WTC11 (cell line): ENCODE results near the gene NLRP1. TPM values are rescaled to one million over a fixed set of nuclear protein-coding genes. Genes with fewer than 3 reads are reported as not detected.

Experiments
- ATAC-seq: fragments of 200-7000 bp; cut with Tn5 transposase; 2 replicates; pipeline ENCODE4 v1.10.0; 2021; ENCODE audit warnings: mild to moderate bottlenecking, moderate library complexity
- CTCF ChIA-PET: fragments of 300-600 bp; sonication (Branson Sonifier 250); formaldehyde crosslinking; loops from one replicate; lab custom pipeline; 2021; ENCODE audit warnings: antibody characterized with exemption; lab: Charles Lee
- POLR2A ChIA-PET: fragments of 350-600 bp; sonication (Branson Sonifier 250); formaldehyde crosslinking; loops from one replicate; lab custom pipeline; 2021; ENCODE audit warnings: antibody characterized with exemption; lab: Charles Lee
- DNase-seq: peaks from one replicate; pipeline ENCODE4 v3.0.0; 2021; ENCODE audit warnings: low spot score
- H3K27ac Mint-ChIP-seq: 2 replicates; pipeline ENCODE4 v1.8.0; 2021; ENCODE audit warnings: mixed read lengths
- H3K27me3 Mint-ChIP-seq: 2 replicates; pipeline ENCODE4 v1.8.0; 2021; ENCODE audit warnings: low read depth, mild to moderate bottlenecking, moderate library complexity, mixed read lengths
- H3K36me3 Mint-ChIP-seq: 2 replicates; pipeline ENCODE4 v1.8.0; 2021; ENCODE audit warnings: mixed read lengths
- H3K4me1 Mint-ChIP-seq: 2 replicates; pipeline ENCODE4 v1.8.0; 2022; ENCODE audit warnings: mixed read lengths
- H3K4me3 Mint-ChIP-seq: 2 replicates; pipeline ENCODE4 v1.8.0; 2021; ENCODE audit warnings: mild to moderate bottlenecking, moderate library complexity, mixed read lengths
- H3K9me3 Mint-ChIP-seq: 2 replicates; pipeline ENCODE4 v1.8.0; 2021; ENCODE audit warnings: mixed read lengths
- AFF4 ChIP-seq: sonication (generic); formaldehyde crosslinking; IDR thresholded peaks from 2 replicates; pipeline ENCODE4 v1.8.1; 2023; ENCODE audit warnings: mild to moderate bottlenecking, missing genetic modification reagents, borderline replicate concordance
- CBFB ChIP-seq: sonication (generic); formaldehyde crosslinking; IDR thresholded peaks from 2 replicates; pipeline ENCODE4 v1.8.1; 2022; ENCODE audit warnings: mild to moderate bottlenecking, low read depth, missing genetic modification reagents
- CREM ChIP-seq: sonication (generic); formaldehyde crosslinking; IDR thresholded peaks from 2 replicates; pipeline ENCODE4 v1.8.1; 2022; ENCODE audit warnings: mild to moderate bottlenecking, missing genetic modification reagents, moderate library complexity
- CTCF ChIP-seq: fragments of 200-600 bp; IDR thresholded peaks from 2 replicates; pipeline ENCODE4 v1.8.0; 2022; ENCODE audit warnings: antibody characterized with exemption
- ERG ChIP-seq: fragments of 250-450 bp; sonication (Bioruptor Pico); IDR thresholded peaks from 2 replicates; pipeline ENCODE4 v1.8.0; 2021; ENCODE audit warnings: mild to moderate bottlenecking
- ETV6 ChIP-seq: sonication (generic); formaldehyde crosslinking; IDR thresholded peaks from 2 replicates; pipeline ENCODE4 v1.8.1; 2022; ENCODE audit warnings: mild to moderate bottlenecking, missing genetic modification reagents
- MXD4 ChIP-seq: fragments of 250-450 bp; sonication (Bioruptor Pico); IDR thresholded peaks from 2 replicates; pipeline ENCODE4 v1.8.0; 2021; ENCODE audit warnings: mild to moderate bottlenecking, moderate library complexity, borderline replicate concordance
- NFE2L1 ChIP-seq: sonication (generic); formaldehyde crosslinking; IDR thresholded peaks from 2 replicates; pipeline ENCODE4 v1.8.1; 2023; ENCODE audit warnings: missing genetic modification reagents
- TEAD1 ChIP-seq: sonication (generic); formaldehyde crosslinking; IDR thresholded peaks from 2 replicates; pipeline ENCODE4 v1.8.0; 2022; ENCODE audit warnings: mild to moderate bottlenecking, missing genetic modification reagents
- USF1 ChIP-seq: sonication (generic); formaldehyde crosslinking; IDR thresholded peaks from 2 replicates; pipeline ENCODE4 v1.8.0; 2022; ENCODE audit warnings: mild to moderate bottlenecking, missing genetic modification reagents
- USF2 ChIP-seq: sonication (generic); formaldehyde crosslinking; IDR thresholded peaks from 2 replicates; pipeline ENCODE4 v1.8.1; 2023; ENCODE audit warnings: mild to moderate bottlenecking, missing genetic modification reagents, moderate library complexity
- ZNF423 ChIP-seq: fragments of 250-450 bp; sonication (Bioruptor Pico); IDR thresholded peaks from 2 replicates; pipeline ENCODE4 v2.1.2; 2022; ENCODE audit warnings: mild to moderate bottlenecking, moderate library complexity
- total RNA-seq: library from RNA; stranded (reverse); gene quantifications from 3 replicates; pipeline ENCODE4 v1.2.3, GENCODE V29; 2021
- TF ChIP-seq, protein P1 (sequence below): sonication (generic); formaldehyde crosslinking; conservative IDR thresholded peaks from 2 replicates; pipeline ENCODE4 v1.8.1; 2023; ENCODE audit warnings: mild to moderate bottlenecking, low read depth, missing genetic modification reagents, moderate library complexity
- TF ChIP-seq, protein P2 (sequence below): sonication (generic); formaldehyde crosslinking; IDR thresholded peaks from 2 replicates; pipeline ENCODE4 v1.8.1; 2022; ENCODE audit warnings: mild to moderate bottlenecking, missing genetic modification reagents, moderate library complexity, borderline replicate concordance

The NLRP1 gene
- total RNA-seq, 1 experiment from 2014 or later, result 17.6 TPM

DNA sequence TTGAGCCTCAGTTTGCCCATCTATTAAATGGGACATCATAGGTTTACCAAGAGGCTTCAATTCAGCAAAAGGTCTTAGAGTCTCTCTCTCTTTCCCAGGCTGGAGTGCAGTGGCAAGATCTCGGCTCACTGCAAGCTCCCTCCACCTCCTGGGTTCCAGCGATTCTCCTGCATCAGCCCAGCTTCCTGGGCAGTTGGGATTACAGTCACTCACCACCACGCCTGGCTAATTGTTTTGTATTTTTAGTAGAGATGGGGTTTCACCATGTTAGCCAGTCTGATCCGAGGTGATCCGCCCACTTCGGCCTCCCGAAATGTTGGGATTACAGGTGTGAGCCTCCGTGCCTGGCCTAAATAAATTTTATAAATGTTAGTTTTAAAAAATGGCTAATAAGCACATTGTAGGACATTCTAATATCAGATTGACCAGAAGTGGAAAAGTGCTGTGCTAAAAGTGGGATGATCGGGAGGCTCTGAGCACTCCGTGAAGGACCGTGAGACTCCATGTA lies 1.0 kb upstream of the NLRP1 start:
- Mint-ChIP-seq H3K36me3 (no peaks in the 10 kb centered on the region), H3K4me1 (peaks cover 14% of the 10 kb centered on the region), H3K4me3 (no peak overlapping the region), H3K9me3 (no peaks in the 10 kb centered on the region), H3K27me3 (no peaks in the 10 kb centered on the region), H3K27ac (no peak overlapping the region)
- ATAC-seq, result no peak
- POLR2A ChIA-PET, result no interaction called here
- TF ChIP-seq MXD4 (CRISPR knock-in tag), result no peak
- TF ChIP-seq CTCF, result no peak
- no peak for TF ChIP-seq ZNF423 (CRISPR knock-in tag)
- no peak for TF ChIP-seq ETV6 (CRISPR knock-in tag)
- TF ChIP-seq CBFB (CRISPR knock-in tag), result no peak
- no peak for TF ChIP-seq CREM (CRISPR knock-in tag)
- TF ChIP-seq, protein P1, sequence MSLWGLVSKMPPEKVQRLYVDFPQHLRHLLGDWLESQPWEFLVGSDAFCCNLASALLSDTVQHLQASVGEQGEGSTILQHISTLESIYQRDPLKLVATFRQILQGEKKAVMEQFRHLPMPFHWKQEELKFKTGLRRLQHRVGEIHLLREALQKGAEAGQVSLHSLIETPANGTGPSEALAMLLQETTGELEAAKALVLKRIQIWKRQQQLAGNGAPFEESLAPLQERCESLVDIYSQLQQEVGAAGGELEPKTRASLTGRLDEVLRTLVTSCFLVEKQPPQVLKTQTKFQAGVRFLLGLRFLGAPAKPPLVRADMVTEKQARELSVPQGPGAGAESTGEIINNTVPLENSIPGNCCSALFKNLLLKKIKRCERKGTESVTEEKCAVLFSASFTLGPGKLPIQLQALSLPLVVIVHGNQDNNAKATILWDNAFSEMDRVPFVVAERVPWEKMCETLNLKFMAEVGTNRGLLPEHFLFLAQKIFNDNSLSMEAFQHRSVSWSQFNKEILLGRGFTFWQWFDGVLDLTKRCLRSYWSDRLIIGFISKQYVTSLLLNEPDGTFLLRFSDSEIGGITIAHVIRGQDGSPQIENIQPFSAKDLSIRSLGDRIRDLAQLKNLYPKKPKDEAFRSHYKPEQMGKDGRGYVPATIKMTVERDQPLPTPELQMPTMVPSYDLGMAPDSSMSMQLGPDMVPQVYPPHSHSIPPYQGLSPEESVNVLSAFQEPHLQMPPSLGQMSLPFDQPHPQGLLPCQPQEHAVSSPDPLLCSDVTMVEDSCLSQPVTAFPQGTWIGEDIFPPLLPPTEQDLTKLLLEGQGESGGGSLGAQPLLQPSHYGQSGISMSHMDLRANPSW (CRISPR knock-in tag), result no peak
- no peak for TF ChIP-seq TEAD1
- TF ChIP-seq USF1, result no peak
- TF ChIP-seq USF2 (CRISPR knock-in tag), result no peak
- no peak for TF ChIP-seq ERG (CRISPR knock-in tag)
- TF ChIP-seq NFE2L1 (CRISPR knock-in tag), result no peak
- TF ChIP-seq AFF4 (CRISPR knock-in tag), result no peak
- TF ChIP-seq, protein P2, sequence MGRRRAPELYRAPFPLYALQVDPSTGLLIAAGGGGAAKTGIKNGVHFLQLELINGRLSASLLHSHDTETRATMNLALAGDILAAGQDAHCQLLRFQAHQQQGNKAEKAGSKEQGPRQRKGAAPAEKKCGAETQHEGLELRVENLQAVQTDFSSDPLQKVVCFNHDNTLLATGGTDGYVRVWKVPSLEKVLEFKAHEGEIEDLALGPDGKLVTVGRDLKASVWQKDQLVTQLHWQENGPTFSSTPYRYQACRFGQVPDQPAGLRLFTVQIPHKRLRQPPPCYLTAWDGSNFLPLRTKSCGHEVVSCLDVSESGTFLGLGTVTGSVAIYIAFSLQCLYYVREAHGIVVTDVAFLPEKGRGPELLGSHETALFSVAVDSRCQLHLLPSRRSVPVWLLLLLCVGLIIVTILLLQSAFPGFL, result no peak
- CTCF ChIA-PET, result interaction anchor here (1.4 kb wide), 1 partner anchor 121 kb away, joined by 6 read pairs; no protein-coding TSS in a partner anchor
- no peak for DNase-seq
